Measurements from ENCODE around the gene RAB14.

RAB14 gene

GRCh38 chr9:121169094-121169601 lies 32.5 kb downstream of the RAB14 start:
- H3K4me1 Mint-ChIP-seq (ENCODE audit: low read depth): peaks cover 26% of the 10 kb centered on the region

GRCh38 chr9:121168052-121168451 lies 33.6 kb downstream of the RAB14 start:
- H3K4me1 Mint-ChIP-seq (ENCODE audit: low read depth): peaks cover 26% of the 10 kb centered on the region
- no peaks in the 10 kb centered on the region for H3K9me3 Mint-ChIP-seq (ENCODE audit: low read depth)
- H3K27me3 Mint-ChIP-seq: no peaks in the 10 kb centered on the region
- H3K4me3 Mint-ChIP-seq: peak overlapping the region; percentile 57
- H3K36me3 Mint-ChIP-seq: peaks cover 6% of the 10 kb centered on the region
- peak overlapping the region; percentile 86 for H3K27ac Mint-ChIP-seq

More at GRCh38 chr9:121169094-121169601, 32.5 kb downstream of the RAB14 start:
- no peaks in the 10 kb centered on the region for H3K9me3 Mint-ChIP-seq (ENCODE audit: low read depth)
- H3K36me3 Mint-ChIP-seq: peaks cover 6% of the 10 kb centered on the region
- H3K4me3 Mint-ChIP-seq: peak overlapping the region; percentile 32
- no peaks in the 10 kb centered on the region for H3K27me3 Mint-ChIP-seq
- peak overlapping the region; percentile 86 for H3K27ac Mint-ChIP-seq

- peaks cover 23% of the 10 kb centered on the region for H3K4me1 Mint-ChIP-seq (ENCODE audit: low read depth)
- H3K36me3 Mint-ChIP-seq: peaks cover 9% of the 10 kb centered on the region
- H3K9me3 Mint-ChIP-seq (ENCODE audit: low read depth): no peaks in the 10 kb centered on the region
- H3K27ac Mint-ChIP-seq: peak overlapping the region; percentile 77
- H3K27me3 Mint-ChIP-seq: no peaks in the 10 kb centered on the region
- no peak overlapping the region for H3K4me3 Mint-ChIP-seq
Observed at GRCh38 chr9:121160025-121160424, 41.6 kb downstream of the RAB14 start.

- Mint-ChIP-seq H3K27ac (no peak overlapping the region), H3K4me1 (ENCODE audit: low read depth) (peaks cover 33% of the 10 kb centered on the region)
Observed at GRCh38 chr9:121157939-121158338, 43.7 kb downstream of the RAB14 start.

GRCh38 chr9:121156263-121156731 lies 45.4 kb downstream of the RAB14 start:
- Mint-ChIP-seq H3K4me3 (peak overlapping the region; percentile 58), H3K27ac (peak overlapping the region; percentile 94), H3K4me1 (ENCODE audit: low read depth) (peaks cover 43% of the 10 kb centered on the region), H3K27me3 (no peaks in the 10 kb centered on the region), H3K9me3 (ENCODE audit: low read depth) (no peaks in the 10 kb centered on the region), H3K36me3 (peaks cover 22% of the 10 kb centered on the region)

More at GRCh38 chr9:121157939-121158338, 43.7 kb downstream of the RAB14 start:
- no peak overlapping the region for H3K4me3 Mint-ChIP-seq
- H3K36me3 Mint-ChIP-seq: peaks cover 20% of the 10 kb centered on the region
- no peaks in the 10 kb centered on the region for H3K9me3 Mint-ChIP-seq (ENCODE audit: low read depth)
- no peaks in the 10 kb centered on the region for H3K27me3 Mint-ChIP-seq

- Mint-ChIP-seq H3K9me3 (ENCODE audit: low read depth) (no peaks in the 10 kb centered on the region), H3K36me3 (peaks cover 24% of the 10 kb centered on the region), H3K4me1 (ENCODE audit: low read depth) (peaks cover 43% of the 10 kb centered on the region), H3K27ac (peak overlapping the region; percentile 68), H3K27me3 (no peaks in the 10 kb centered on the region), H3K4me3 (no peak overlapping the region)
Observed at GRCh38 chr9:121154782-121155181, 46.9 kb downstream of the RAB14 start.

GRCh38 chr9:121153642-121154041 lies 48.0 kb downstream of the RAB14 start:
- Mint-ChIP-seq H3K36me3 (peaks cover 24% of the 10 kb centered on the region), H3K4me1 (ENCODE audit: low read depth) (peaks cover 40% of the 10 kb centered on the region), H3K27me3 (no peaks in the 10 kb centered on the region), H3K9me3 (ENCODE audit: low read depth) (no peaks in the 10 kb centered on the region), H3K27ac (peak overlapping the region; percentile 41), H3K4me3 (no peak overlapping the region)

- peaks cover 22% of the 10 kb centered on the region for H3K36me3 Mint-ChIP-seq
- no peak overlapping the region for H3K4me3 Mint-ChIP-seq
- no peaks in the 10 kb centered on the region for H3K27me3 Mint-ChIP-seq
- peak overlapping the region; percentile 30 for H3K27ac Mint-ChIP-seq
- H3K9me3 Mint-ChIP-seq (ENCODE audit: low read depth): no peaks in the 10 kb centered on the region
- H3K4me1 Mint-ChIP-seq (ENCODE audit: low read depth): peaks cover 24% of the 10 kb centered on the region
Observed at GRCh38 chr9:121150188-121150587, 51.5 kb downstream of the RAB14 start.

- Mint-ChIP-seq H3K36me3 (peaks cover 34% of the 10 kb centered on the region), H3K9me3 (ENCODE audit: low read depth) (no peaks in the 10 kb centered on the region), H3K27ac (no peak overlapping the region), H3K4me3 (no peak overlapping the region), H3K4me1 (ENCODE audit: low read depth) (peaks cover 1% of the 10 kb centered on the region), H3K27me3 (no peaks in the 10 kb centered on the region)
Observed at GRCh38 chr9:121144482-121144881, 57.2 kb downstream of the RAB14 start.

GRCh38 chr9:121143771-121144170 lies 57.9 kb downstream of the RAB14 start:
- Mint-ChIP-seq H3K27me3 (no peaks in the 10 kb centered on the region), H3K4me3 (no peak overlapping the region), H3K9me3 (ENCODE audit: low read depth) (no peaks in the 10 kb centered on the region), H3K27ac (no peak overlapping the region), H3K36me3 (peaks cover 34% of the 10 kb centered on the region), H3K4me1 (ENCODE audit: low read depth) (peaks cover 1% of the 10 kb centered on the region)

GRCh38 chr9:121141706-121142105 lies 60.0 kb downstream of the RAB14 start:
- Mint-ChIP-seq H3K36me3 (peaks cover 37% of the 10 kb centered on the region), H3K27ac (no peak overlapping the region), H3K9me3 (ENCODE audit: low read depth) (no peaks in the 10 kb centered on the region), H3K4me1 (ENCODE audit: low read depth) (peaks cover 7% of the 10 kb centered on the region), H3K4me3 (no peak overlapping the region), H3K27me3 (no peaks in the 10 kb centered on the region)

- no peak overlapping the region for H3K4me3 Mint-ChIP-seq
- no peaks in the 10 kb centered on the region for H3K27me3 Mint-ChIP-seq
- peaks cover 35% of the 10 kb centered on the region for H3K36me3 Mint-ChIP-seq
- peaks cover 10% of the 10 kb centered on the region for H3K4me1 Mint-ChIP-seq (ENCODE audit: low read depth)
- H3K27ac Mint-ChIP-seq: no peak overlapping the region
- H3K9me3 Mint-ChIP-seq (ENCODE audit: low read depth): no peaks in the 10 kb centered on the region
Observed at GRCh38 chr9:121141306-121141705, 60.4 kb downstream of the RAB14 start.

- H3K27ac Mint-ChIP-seq: peak overlapping the region; percentile 28
- H3K4me3 Mint-ChIP-seq: no peak overlapping the region
- no peaks in the 10 kb centered on the region for H3K27me3 Mint-ChIP-seq
- H3K9me3 Mint-ChIP-seq (ENCODE audit: low read depth): no peaks in the 10 kb centered on the region
- H3K4me1 Mint-ChIP-seq (ENCODE audit: low read depth): peaks cover 12% of the 10 kb centered on the region
- peaks cover 35% of the 10 kb centered on the region for H3K36me3 Mint-ChIP-seq
Observed at GRCh38 chr9:121140162-121140561, 61.5 kb downstream of the RAB14 start.

GRCh38 chr9:121138973-121139372 lies 62.7 kb downstream of the RAB14 start:
- H3K27me3 Mint-ChIP-seq: no peaks in the 10 kb centered on the region
- H3K4me3 Mint-ChIP-seq: no peak overlapping the region
- no peaks in the 10 kb centered on the region for H3K9me3 Mint-ChIP-seq (ENCODE audit: low read depth)
- H3K4me1 Mint-ChIP-seq (ENCODE audit: low read depth): peaks cover 19% of the 10 kb centered on the region
- H3K36me3 Mint-ChIP-seq: peaks cover 29% of the 10 kb centered on the region
- no peak overlapping the region for H3K27ac Mint-ChIP-seq

GRCh38 chr9:121138561-121138960 lies 63.1 kb downstream of the RAB14 start:
- H3K4me1 Mint-ChIP-seq (ENCODE audit: low read depth): peaks cover 21% of the 10 kb centered on the region
- H3K27me3 Mint-ChIP-seq: no peaks in the 10 kb centered on the region
- peak overlapping the region; percentile 61 for H3K27ac Mint-ChIP-seq
- H3K4me3 Mint-ChIP-seq: no peak overlapping the region
- peaks cover 29% of the 10 kb centered on the region for H3K36me3 Mint-ChIP-seq
- H3K9me3 Mint-ChIP-seq (ENCODE audit: low read depth): no peaks in the 10 kb centered on the region

- Mint-ChIP-seq H3K27ac (no peak overlapping the region), H3K9me3 (ENCODE audit: low read depth) (peaks cover 1% of the 10 kb centered on the region), H3K4me1 (ENCODE audit: low read depth) (peaks cover 50% of the 10 kb centered on the region), H3K4me3 (no peak overlapping the region), H3K36me3 (peaks cover 29% of the 10 kb centered on the region), H3K27me3 (no peaks in the 10 kb centered on the region)
Observed at GRCh38 chr9:121135642-121136041, 66.0 kb downstream of the RAB14 start.
